ENCODE data around the gene TMEM164.

TMEM164 gene

DNA sequence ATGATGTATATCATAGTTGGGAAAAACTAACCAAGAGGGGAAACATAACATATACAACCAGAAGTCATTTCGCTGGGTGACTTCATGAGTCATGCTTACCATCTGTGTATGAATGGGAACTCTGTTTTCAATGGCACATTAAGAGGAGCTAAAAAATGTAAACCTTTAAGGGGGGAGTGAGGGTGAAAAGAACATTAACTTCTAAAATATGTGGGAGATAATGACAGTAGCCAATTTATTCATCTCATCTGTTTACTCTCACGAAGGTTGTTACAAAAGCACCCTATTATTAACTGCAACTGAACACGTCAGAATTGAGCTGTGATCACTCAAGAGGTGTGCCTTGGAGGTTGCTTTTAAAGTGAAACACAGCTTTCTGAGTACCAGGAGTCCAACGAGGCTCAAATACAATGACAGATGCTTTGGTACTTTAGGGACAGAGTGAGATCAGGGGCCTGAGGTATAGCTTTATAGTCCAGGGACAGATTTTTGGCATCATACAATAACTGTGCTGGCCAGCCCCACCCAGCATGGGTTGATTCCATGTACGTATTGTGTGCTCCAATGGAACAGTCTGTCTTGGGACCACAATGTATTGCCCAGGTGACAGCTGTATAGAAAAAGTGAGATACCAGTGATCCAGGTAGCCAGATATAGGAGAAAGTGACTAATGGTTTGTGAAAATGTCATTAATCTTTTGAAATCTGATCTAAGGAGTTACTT, 207.7 kb downstream of the TMEM164 start:
- Histone ChIP-seq H3K27me3 (ENCODE audit: control insufficient read depth in 5 of 5, insufficient read depth in 4 of 5, low read length in 5 of 5) (peaks cover 0 to 5% (median 0%) of the 10 kb centered on the region in 5 donors), H3K4me3 (ENCODE audit: low read depth in 1 of 5, low read length in 5 of 5) (no peak overlapping the region), H3K27ac (ENCODE audit: low read depth, low read length) (no peak overlapping the region), H3K4me1 (ENCODE audit: control insufficient read depth in 5 of 5, insufficient read depth in 5 of 5, low read length in 5 of 5) (no peaks in the 10 kb centered on the region), H3K9ac (ENCODE audit: low read length in 5 of 5) (no peak overlapping the region), H3K36me3 (ENCODE audit: control insufficient read depth in 5 of 5, insufficient read depth in 5 of 5, low read length in 5 of 5) (no peaks in the 10 kb centered on the region), H3K9me3 (ENCODE audit: control insufficient read depth in 5 of 5, low read length in 5 of 5) (no peaks in the 10 kb centered on the region)

DNA sequence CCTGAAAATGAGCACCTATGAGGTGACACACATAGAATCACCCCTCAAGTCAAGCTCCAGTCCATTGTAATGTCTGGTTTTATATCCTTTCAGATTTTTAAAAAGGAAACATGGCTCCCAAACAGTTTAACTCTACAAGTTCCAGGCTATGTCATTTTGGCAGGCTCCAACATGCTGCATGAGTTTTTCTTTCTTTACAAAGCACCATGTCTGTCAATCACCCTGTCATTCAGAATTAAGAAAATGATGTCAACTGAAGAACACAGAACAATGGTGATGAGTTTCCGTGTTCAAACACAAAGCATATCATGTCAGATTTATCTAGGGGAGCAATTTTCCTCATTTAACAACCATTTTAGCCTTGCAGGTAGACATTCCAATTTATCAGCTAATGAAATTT, 208.4 kb downstream of the TMEM164 start:
- Histone ChIP-seq H3K36me3 (ENCODE audit: control insufficient read depth in 5 of 5, insufficient read depth in 5 of 5, low read length in 5 of 5) (no peaks in the 10 kb centered on the region), H3K4me3 (ENCODE audit: low read depth in 1 of 5, low read length in 5 of 5) (no peak overlapping the region), H3K27me3 (ENCODE audit: control insufficient read depth in 5 of 5, insufficient read depth in 4 of 5, low read length in 5 of 5) (peaks cover 0 to 5% (median 0%) of the 10 kb centered on the region in 5 donors), H3K27ac (ENCODE audit: low read depth, low read length) (no peak overlapping the region), H3K4me1 (ENCODE audit: control insufficient read depth in 5 of 5, insufficient read depth in 5 of 5, low read length in 5 of 5) (no peaks in the 10 kb centered on the region), H3K9ac (ENCODE audit: low read length in 5 of 5) (no peak overlapping the region), H3K9me3 (ENCODE audit: control insufficient read depth in 5 of 5, low read length in 5 of 5) (no peaks in the 10 kb centered on the region)

GRCh38 chrX:110212299-110212698, 209.4 kb downstream of the TMEM164 start:
- peaks cover 0 to 5% (median 0%) of the 10 kb centered on the region in 5 donors for H3K27me3 ChIP-seq (ENCODE audit: control insufficient read depth in 5 of 5, insufficient read depth in 4 of 5, low read length in 5 of 5)
- H3K36me3 ChIP-seq (ENCODE audit: control insufficient read depth in 5 of 5, insufficient read depth in 5 of 5, low read length in 5 of 5): no peaks in the 10 kb centered on the region
- H3K27ac ChIP-seq (ENCODE audit: low read depth, low read length): no peak overlapping the region
- no peaks in the 10 kb centered on the region for H3K9me3 ChIP-seq (ENCODE audit: control insufficient read depth in 5 of 5, low read length in 5 of 5)
- H3K4me3 ChIP-seq (ENCODE audit: low read depth in 1 of 5, low read length in 5 of 5): no peak overlapping the region
- no peaks in the 10 kb centered on the region for H3K4me1 ChIP-seq (ENCODE audit: control insufficient read depth in 5 of 5, insufficient read depth in 5 of 5, low read length in 5 of 5)
- no peak overlapping the region for H3K9ac ChIP-seq (ENCODE audit: low read length in 5 of 5)

GRCh38 chrX:110213183-110213582, 210.3 kb downstream of the TMEM164 start:
- Histone ChIP-seq H3K9me3 (ENCODE audit: control insufficient read depth in 5 of 5, low read length in 5 of 5) (no peaks in the 10 kb centered on the region), H3K36me3 (ENCODE audit: control insufficient read depth in 5 of 5, insufficient read depth in 5 of 5, low read length in 5 of 5) (no peaks in the 10 kb centered on the region), H3K27me3 (ENCODE audit: control insufficient read depth in 5 of 5, insufficient read depth in 4 of 5, low read length in 5 of 5) (peaks cover 0 to 5% (median 0%) of the 10 kb centered on the region in 5 donors), H3K27ac (ENCODE audit: low read depth, low read length) (no peak overlapping the region), H3K9ac (ENCODE audit: low read length in 5 of 5) (no peak overlapping the region), H3K4me3 (ENCODE audit: low read depth in 1 of 5, low read length in 5 of 5) (no peak overlapping the region), H3K4me1 (ENCODE audit: control insufficient read depth in 5 of 5, insufficient read depth in 5 of 5, low read length in 5 of 5) (no peaks in the 10 kb centered on the region)

- Histone ChIP-seq H3K4me3 (ENCODE audit: low read depth in 1 of 5, low read length in 5 of 5) (no peak overlapping the region), H3K27me3 (ENCODE audit: control insufficient read depth in 5 of 5, insufficient read depth in 4 of 5, low read length in 5 of 5) (peaks cover 0 to 5% (median 0%) of the 10 kb centered on the region in 5 donors)
Observed at GRCh38 chrX:110214684-110215083, 211.8 kb downstream of the TMEM164 start.

GRCh38 chrX:110215411-110215810, 212.5 kb downstream of the TMEM164 start:
- Histone ChIP-seq H3K9ac (ENCODE audit: low read length in 5 of 5) (no peak overlapping the region), H3K4me3 (ENCODE audit: low read depth in 1 of 5, low read length in 5 of 5) (no peak overlapping the region), H3K4me1 (ENCODE audit: control insufficient read depth in 5 of 5, insufficient read depth in 5 of 5, low read length in 5 of 5) (no peaks in the 10 kb centered on the region), H3K36me3 (ENCODE audit: control insufficient read depth in 5 of 5, insufficient read depth in 5 of 5, low read length in 5 of 5) (no peaks in the 10 kb centered on the region), H3K9me3 (ENCODE audit: control insufficient read depth in 5 of 5, low read length in 5 of 5) (no peaks in the 10 kb centered on the region), H3K27ac (ENCODE audit: low read depth, low read length) (no peak overlapping the region), H3K27me3 (ENCODE audit: control insufficient read depth in 5 of 5, insufficient read depth in 4 of 5, low read length in 5 of 5) (peaks cover 0 to 5% (median 0%) of the 10 kb centered on the region in 5 donors)

More at GRCh38 chrX:110214684-110215083, 211.8 kb downstream of the TMEM164 start:
- no peaks in the 10 kb centered on the region for H3K4me1 ChIP-seq (ENCODE audit: control insufficient read depth in 5 of 5, insufficient read depth in 5 of 5, low read length in 5 of 5)
- H3K9me3 ChIP-seq (ENCODE audit: control insufficient read depth in 5 of 5, low read length in 5 of 5): no peaks in the 10 kb centered on the region
- no peak overlapping the region for H3K27ac ChIP-seq (ENCODE audit: low read depth, low read length)
- no peaks in the 10 kb centered on the region for H3K36me3 ChIP-seq (ENCODE audit: control insufficient read depth in 5 of 5, insufficient read depth in 5 of 5, low read length in 5 of 5)
- no peak overlapping the region for H3K9ac ChIP-seq (ENCODE audit: low read length in 5 of 5)

DNA sequence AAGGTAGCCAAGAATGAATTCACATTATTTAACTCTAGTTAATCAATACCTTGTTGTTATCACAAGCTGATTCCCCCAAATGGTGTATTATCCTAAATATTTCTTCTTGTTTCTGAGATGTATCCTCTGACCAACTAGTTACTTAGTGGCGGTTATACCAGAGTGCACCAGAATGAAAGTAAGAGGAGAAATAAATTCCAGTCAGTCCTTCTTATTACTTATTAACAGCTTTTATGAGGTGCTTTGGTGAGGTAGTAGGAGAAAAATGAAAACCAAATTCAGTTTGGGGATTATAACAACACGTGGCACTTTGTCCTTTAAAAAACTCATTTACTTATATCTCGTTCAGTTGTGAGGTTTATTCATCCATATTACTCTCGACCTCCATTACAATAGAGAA, 213.1 kb downstream of the TMEM164 start:
- H3K36me3 ChIP-seq (ENCODE audit: control insufficient read depth in 5 of 5, insufficient read depth in 5 of 5, low read length in 5 of 5): no peaks in the 10 kb centered on the region
- peaks cover 0 to 5% (median 0%) of the 10 kb centered on the region in 5 donors for H3K27me3 ChIP-seq (ENCODE audit: control insufficient read depth in 5 of 5, insufficient read depth in 4 of 5, low read length in 5 of 5)
- H3K27ac ChIP-seq (ENCODE audit: low read depth, low read length): no peak overlapping the region
- no peaks in the 10 kb centered on the region for H3K9me3 ChIP-seq (ENCODE audit: control insufficient read depth in 5 of 5, low read length in 5 of 5)
- H3K4me3 ChIP-seq (ENCODE audit: low read depth in 1 of 5, low read length in 5 of 5): no peak overlapping the region
- no peak overlapping the region for H3K9ac ChIP-seq (ENCODE audit: low read length in 5 of 5)
- H3K4me1 ChIP-seq (ENCODE audit: control insufficient read depth in 5 of 5, insufficient read depth in 5 of 5, low read length in 5 of 5): no peaks in the 10 kb centered on the region

- H3K9ac ChIP-seq (ENCODE audit: low read length in 5 of 5): no peak overlapping the region
- no peaks in the 10 kb centered on the region for H3K9me3 ChIP-seq (ENCODE audit: control insufficient read depth in 5 of 5, low read length in 5 of 5)
- no peaks in the 10 kb centered on the region for H3K36me3 ChIP-seq (ENCODE audit: control insufficient read depth in 5 of 5, insufficient read depth in 5 of 5, low read length in 5 of 5)
- H3K27me3 ChIP-seq (ENCODE audit: control insufficient read depth in 5 of 5, insufficient read depth in 4 of 5, low read length in 5 of 5): no peaks in the 10 kb centered on the region
- H3K27ac ChIP-seq (ENCODE audit: low read depth, low read length): no peak overlapping the region
- no peaks in the 10 kb centered on the region for H3K4me1 ChIP-seq (ENCODE audit: control insufficient read depth in 5 of 5, insufficient read depth in 5 of 5, low read length in 5 of 5)
- H3K4me3 ChIP-seq (ENCODE audit: low read depth in 1 of 5, low read length in 5 of 5): no peak overlapping the region
Observed at GRCh38 chrX:110218591-110218990, 215.7 kb downstream of the TMEM164 start.

GRCh38 chrX:110219920-110220319, 217.0 kb downstream of the TMEM164 start:
- no peak overlapping the region for H3K4me3 ChIP-seq (ENCODE audit: low read depth in 1 of 5, low read length in 5 of 5)
- H3K9ac ChIP-seq (ENCODE audit: low read length in 5 of 5): no peak overlapping the region
- H3K27me3 ChIP-seq (ENCODE audit: control insufficient read depth in 5 of 5, insufficient read depth in 4 of 5, low read length in 5 of 5): no peaks in the 10 kb centered on the region
- H3K36me3 ChIP-seq (ENCODE audit: control insufficient read depth in 5 of 5, insufficient read depth in 5 of 5, low read length in 5 of 5): no peaks in the 10 kb centered on the region
- no peaks in the 10 kb centered on the region for H3K4me1 ChIP-seq (ENCODE audit: control insufficient read depth in 5 of 5, insufficient read depth in 5 of 5, low read length in 5 of 5)
- no peak overlapping the region for H3K27ac ChIP-seq (ENCODE audit: low read depth, low read length)
- H3K9me3 ChIP-seq (ENCODE audit: control insufficient read depth in 5 of 5, low read length in 5 of 5): no peaks in the 10 kb centered on the region

DNA sequence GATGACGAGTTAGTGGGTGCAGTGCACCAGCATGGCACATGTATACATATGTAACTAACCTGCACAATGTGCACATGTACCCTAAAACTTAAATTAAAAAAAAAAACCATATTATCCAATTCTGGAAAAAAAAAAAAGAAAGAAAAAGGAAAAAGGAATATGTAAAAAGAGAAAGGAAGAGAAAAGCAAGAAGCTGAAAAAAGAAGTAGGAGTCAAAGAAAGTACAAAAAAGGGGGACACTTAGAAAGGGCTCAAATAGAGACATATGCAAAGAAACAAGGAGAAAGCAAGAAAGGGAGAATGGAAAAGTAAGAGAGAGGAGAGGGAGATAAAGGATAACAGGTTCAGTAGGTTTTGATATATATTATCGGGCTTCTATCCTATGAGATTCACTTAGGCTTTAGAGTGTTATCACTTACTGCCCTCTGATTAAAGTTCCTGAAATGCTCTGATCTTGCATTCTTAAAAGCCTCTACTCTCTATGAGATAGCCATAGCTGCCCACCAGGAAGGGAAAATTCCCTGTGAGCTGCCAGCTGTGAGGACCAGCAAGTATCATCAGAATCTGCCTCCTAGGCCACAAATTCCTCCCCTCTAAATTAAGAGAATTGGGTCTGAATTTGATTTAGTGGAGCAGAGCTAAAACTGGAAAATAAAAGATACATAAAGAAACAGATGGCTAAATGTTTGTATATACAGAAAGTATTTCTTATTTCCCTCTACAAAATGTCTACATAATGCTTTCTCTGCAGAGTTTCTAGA, 219.8 kb downstream of the TMEM164 start:
- Histone ChIP-seq H3K4me1 (ENCODE audit: control insufficient read depth in 5 of 5, insufficient read depth in 5 of 5, low read length in 5 of 5) (no peaks in the 10 kb centered on the region), H3K36me3 (ENCODE audit: control insufficient read depth in 5 of 5, insufficient read depth in 5 of 5, low read length in 5 of 5) (no peaks in the 10 kb centered on the region), H3K4me3 (ENCODE audit: low read depth in 1 of 5, low read length in 5 of 5) (no peak overlapping the region), H3K9ac (ENCODE audit: low read length in 5 of 5) (no peak overlapping the region), H3K27ac (ENCODE audit: low read depth, low read length) (no peak overlapping the region), H3K9me3 (ENCODE audit: control insufficient read depth in 5 of 5, low read length in 5 of 5) (no peaks in the 10 kb centered on the region), H3K27me3 (ENCODE audit: control insufficient read depth in 5 of 5, insufficient read depth in 4 of 5, low read length in 5 of 5) (no peaks in the 10 kb centered on the region)

All from subcutaneous abdominal adipose tissue (tissue), 5 donors.